Rectal smooth muscle tissue (tissue), 1 donor: ENCODE results near the gene ANGPT4.
"Not testable (repeated sequence)": the region's sequence is repeated elsewhere in the genome, so short reads cannot be mapped to it uniquely, and the experiment has no call there.

ENCODE experiments used
- H3K27ac ChIP-seq: one replicate; pipeline ENCODE4 v1.7.0; 2013; ENCODE audit warnings: low read depth, low read length, inconsistent platforms
- H3K27me3 ChIP-seq: one replicate; pipeline ENCODE4 v1.7.0; 2013; ENCODE audit warnings: low read length; ENCODE audit not compliant: control insufficient read depth, insufficient read depth
- H3K36me3 ChIP-seq: one replicate; pipeline ENCODE4 v1.7.0; 2013; ENCODE audit warnings: low read length; ENCODE audit not compliant: control insufficient read depth, insufficient read depth
- H3K4me1 ChIP-seq: one replicate; pipeline ENCODE4 v1.7.0; 2013; ENCODE audit warnings: low read length; ENCODE audit not compliant: control insufficient read depth, insufficient read depth
- H3K4me3 ChIP-seq: one replicate; pipeline ENCODE4 v1.7.0; 2013; ENCODE audit warnings: low read length
- H3K9ac ChIP-seq: one replicate; pipeline ENCODE4 v1.7.0; 2013; ENCODE audit warnings: low read length

Gene ANGPT4

DNA sequence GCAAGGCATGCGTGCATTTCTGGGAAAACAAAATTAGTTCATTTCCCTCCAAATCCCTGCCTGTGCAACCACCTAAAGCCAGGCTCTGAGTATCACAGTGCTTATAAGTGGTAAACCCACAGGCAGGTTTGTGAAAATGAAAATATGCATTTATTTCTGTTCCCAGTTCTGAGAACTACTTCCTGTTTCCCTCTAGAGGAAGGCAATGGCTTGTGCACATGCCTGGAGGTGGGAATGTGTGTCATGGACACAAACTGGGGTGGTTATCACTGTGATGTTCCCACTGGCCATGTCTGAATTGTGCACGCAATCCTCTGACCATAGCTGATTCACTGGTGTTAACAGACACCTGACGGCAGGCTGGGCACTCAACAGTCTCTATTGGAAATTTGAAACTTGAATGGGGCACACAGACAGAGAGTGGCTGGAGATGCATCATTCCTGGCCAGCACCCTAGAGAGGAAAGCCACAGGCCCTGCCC is 56.3 kb downstream of the ANGPT4 start:
- no peaks in the 10 kb centered on the region for H3K4me1 ChIP-seq

GRCh38 chr20:858011-858410 is 58.1 kb downstream of the ANGPT4 start:
- H3K4me3 ChIP-seq, result no peak overlapping the region
- no peaks in the 10 kb centered on the region for H3K4me1 ChIP-seq
- no peak overlapping the region for H3K27ac ChIP-seq
- no peak overlapping the region for H3K9ac ChIP-seq
- no peaks in the 10 kb centered on the region for H3K36me3 ChIP-seq
- H3K27me3 ChIP-seq, result no peaks in the 10 kb centered on the region

More for the DNA sequence above, 56.3 kb downstream of the ANGPT4 start:
- Histone ChIP-seq H3K9ac (no peak overlapping the region), H3K27ac (no peak overlapping the region), H3K36me3 (no peaks in the 10 kb centered on the region), H3K27me3 (no peaks in the 10 kb centered on the region), H3K4me3 (no peak overlapping the region)

DNA sequence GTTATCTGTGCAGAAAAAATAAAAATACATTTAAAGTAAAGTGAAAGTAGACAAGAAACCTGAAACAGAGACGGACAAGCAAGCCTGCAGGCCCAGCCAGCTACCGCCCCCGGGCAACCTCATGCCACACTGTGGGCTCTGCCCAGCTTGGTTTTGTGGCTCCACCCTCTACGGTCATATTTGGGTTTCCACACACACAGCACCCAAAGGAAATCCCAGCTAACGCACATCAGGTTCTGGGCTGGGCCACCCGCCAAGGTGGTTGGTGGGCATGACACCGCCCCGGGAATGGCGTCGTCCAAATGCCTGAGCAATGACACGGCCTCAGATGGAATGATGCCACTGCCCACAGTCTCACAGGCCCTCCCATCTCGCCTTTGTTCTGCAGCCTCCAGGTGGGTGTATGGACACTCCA is 59.8 kb downstream of the ANGPT4 start:
- Histone ChIP-seq H3K36me3 (no peaks in the 10 kb centered on the region), H3K27me3 (no peaks in the 10 kb centered on the region), H3K27ac (no peak overlapping the region), H3K4me3 (no peak overlapping the region), H3K9ac (no peak overlapping the region), H3K4me1 (no peaks in the 10 kb centered on the region)

DNA sequence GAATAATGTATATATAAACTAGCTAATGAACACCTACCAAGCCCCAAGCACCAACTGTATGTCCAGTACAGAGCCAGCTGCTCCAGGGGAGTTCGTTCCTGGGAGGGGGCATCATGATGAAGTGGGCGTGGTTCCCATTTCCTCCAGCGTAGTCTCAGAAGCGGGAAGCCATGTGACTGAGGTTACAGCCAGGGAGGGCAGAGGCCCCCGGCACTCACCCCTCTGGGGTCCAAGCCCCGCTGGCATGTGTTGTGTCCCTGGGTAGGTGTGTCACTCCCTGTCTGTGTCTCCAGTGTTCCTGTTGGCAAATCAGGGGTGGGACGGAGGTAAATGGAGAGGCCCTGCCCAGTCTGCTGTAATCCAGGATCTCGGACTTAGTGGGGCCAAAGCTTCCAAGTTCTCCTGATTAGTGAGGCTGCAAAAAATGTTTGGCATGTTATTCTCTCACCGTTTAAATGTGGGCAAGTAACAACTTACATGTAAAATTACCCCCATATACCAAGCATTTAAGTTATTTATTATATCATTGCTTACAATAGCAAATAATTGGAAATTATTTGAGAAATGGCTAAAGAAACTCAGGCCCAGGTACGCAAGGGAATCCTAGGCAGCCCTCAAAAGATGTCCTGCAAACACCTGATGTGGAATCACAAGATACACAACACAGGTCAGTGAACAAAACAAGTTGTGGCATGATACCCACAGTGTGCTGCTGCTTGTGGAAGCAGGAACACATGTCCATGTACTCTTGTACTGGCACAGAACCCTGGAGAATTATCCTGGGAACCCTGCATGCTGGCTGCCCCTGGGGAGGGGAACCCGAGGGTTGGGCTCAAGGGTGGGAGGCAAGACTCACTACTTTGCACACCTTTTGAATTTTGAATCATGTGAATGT is 60.4 kb downstream of the ANGPT4 start:
- Histone ChIP-seq H3K36me3 (no peaks in the 10 kb centered on the region), H3K9ac (no peak overlapping the region), H3K27me3 (no peaks in the 10 kb centered on the region), H3K4me3 (no peak overlapping the region), H3K4me1 (no peaks in the 10 kb centered on the region), H3K27ac (no peak overlapping the region)

GRCh38 chr20:854601-855000 is 61.5 kb downstream of the ANGPT4 start:
- no peaks in the 10 kb centered on the region for H3K36me3 ChIP-seq
- no peak overlapping the region for H3K9ac ChIP-seq
- H3K4me1 ChIP-seq, result no peaks in the 10 kb centered on the region
- no peak overlapping the region for H3K27ac ChIP-seq
- no peak overlapping the region for H3K4me3 ChIP-seq
- no peaks in the 10 kb centered on the region for H3K27me3 ChIP-seq

- H3K9ac ChIP-seq, result no peak overlapping the region
- H3K36me3 ChIP-seq, result no peaks in the 10 kb centered on the region
- H3K4me1 ChIP-seq, result no peaks in the 10 kb centered on the region
- no peak overlapping the region for H3K4me3 ChIP-seq
- H3K27me3 ChIP-seq, result no peaks in the 10 kb centered on the region
- H3K27ac ChIP-seq, result no peak overlapping the region
Observed at GRCh38 chr20:853406-853996, 62.6 kb downstream of the ANGPT4 start.

GRCh38 chr20:848731-849130 is 67.4 kb downstream of the ANGPT4 start:
- not testable (repeated sequence) for H3K4me1 ChIP-seq, H3K4me3 ChIP-seq, H3K36me3 ChIP-seq, H3K27ac ChIP-seq, H3K9ac ChIP-seq, H3K27me3 ChIP-seq

DNA sequence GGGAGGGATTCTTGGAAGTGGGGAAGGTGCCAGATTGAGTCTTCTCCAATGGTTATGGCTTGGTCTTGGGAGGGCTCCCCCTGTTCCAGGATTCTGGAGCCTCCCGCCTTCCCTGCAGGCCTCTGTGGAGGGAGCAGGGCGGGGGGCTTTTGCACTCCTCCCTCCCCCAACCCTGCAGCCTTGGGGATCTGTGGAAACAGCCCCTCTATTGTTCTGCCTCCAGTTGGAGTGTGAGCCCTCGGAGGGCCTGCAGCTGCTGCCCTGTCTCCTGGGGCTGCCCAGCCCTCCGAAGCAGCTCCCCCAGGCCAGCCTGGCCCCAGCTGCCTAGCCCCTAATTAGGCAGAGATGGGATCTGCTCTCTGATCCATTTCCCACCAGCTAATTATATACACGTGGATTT is 67.9 kb downstream of the ANGPT4 start:
- Histone ChIP-seq H3K27ac (no peak overlapping the region), H3K27me3 (no peaks in the 10 kb centered on the region), H3K9ac (no peak overlapping the region), H3K4me3 (no peak overlapping the region), H3K4me1 (peaks cover 2% of the 10 kb centered on the region), H3K36me3 (no peaks in the 10 kb centered on the region)

GRCh38 chr20:846894-847278 is 69.2 kb downstream of the ANGPT4 start:
- Histone ChIP-seq H3K4me1 (peaks cover 2% of the 10 kb centered on the region), H3K4me3 (no peak overlapping the region), H3K36me3 (no peaks in the 10 kb centered on the region), H3K27me3 (no peaks in the 10 kb centered on the region), H3K9ac (no peak overlapping the region), H3K27ac (no peak overlapping the region)

GRCh38 chr20:845941-846893 is 69.9 kb downstream of the ANGPT4 start:
- Histone ChIP-seq H3K27me3 (no peaks in the 10 kb centered on the region), H3K36me3 (no peaks in the 10 kb centered on the region), H3K27ac (no peak overlapping the region), H3K4me1 (peaks cover 2% of the 10 kb centered on the region), H3K4me3 (peak overlapping the region; percentile 27), H3K9ac (no peak overlapping the region)

DNA sequence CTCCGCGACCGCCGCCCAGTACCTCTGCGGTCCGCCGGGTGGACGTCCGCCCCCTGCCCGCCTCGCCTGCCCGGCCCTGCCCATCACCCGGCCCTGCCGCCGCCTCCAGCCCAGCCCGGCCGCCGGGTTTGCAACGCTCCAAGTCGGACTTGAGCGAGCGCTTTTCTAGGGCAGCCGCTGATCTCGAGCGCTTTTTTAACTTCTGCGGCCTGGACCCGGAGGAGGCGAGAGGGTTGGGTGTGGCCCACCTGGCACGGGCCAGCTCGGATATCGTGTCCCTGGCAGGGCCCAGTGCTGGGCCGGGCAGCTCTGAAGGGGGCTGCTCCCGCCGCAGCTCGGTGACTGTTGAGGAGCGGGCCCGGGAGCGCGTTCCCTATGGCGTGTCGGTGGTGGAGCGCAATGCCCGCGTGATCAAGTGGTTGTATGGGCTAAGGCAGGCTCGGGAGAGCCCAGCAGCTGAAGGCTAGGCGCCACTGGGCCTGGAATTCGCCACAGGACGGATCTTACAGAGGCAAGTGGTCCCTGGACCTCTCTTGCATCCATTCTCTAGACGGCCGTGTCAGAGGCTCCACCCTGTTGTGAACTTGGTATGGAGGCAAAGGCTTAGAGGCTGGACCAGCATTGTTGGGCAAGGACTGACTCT is 70.8 kb downstream of the ANGPT4 start:
- Histone ChIP-seq H3K36me3 (no peaks in the 10 kb centered on the region), H3K27ac (no peak overlapping the region), H3K4me3 (peak overlapping the region; percentile 36), H3K27me3 (no peaks in the 10 kb centered on the region), H3K9ac (no peak overlapping the region), H3K4me1 (peaks cover 2% of the 10 kb centered on the region)
